GM21367 (cell line): ENCODE data around the gene SPAG17.
"Not testable (repeated sequence)": the region's sequence is repeated elsewhere in the genome, so short reads cannot be mapped to it uniquely, and the experiment has no call there.

Experiments used
- ATAC-seq: cut with Tn5 transposase; IDR thresholded peaks from one replicate; pipeline ENCODE4 v1.9.1; 2021; ENCODE audit not compliant: unreplicated experiment

Gene SPAG17

DNA sequence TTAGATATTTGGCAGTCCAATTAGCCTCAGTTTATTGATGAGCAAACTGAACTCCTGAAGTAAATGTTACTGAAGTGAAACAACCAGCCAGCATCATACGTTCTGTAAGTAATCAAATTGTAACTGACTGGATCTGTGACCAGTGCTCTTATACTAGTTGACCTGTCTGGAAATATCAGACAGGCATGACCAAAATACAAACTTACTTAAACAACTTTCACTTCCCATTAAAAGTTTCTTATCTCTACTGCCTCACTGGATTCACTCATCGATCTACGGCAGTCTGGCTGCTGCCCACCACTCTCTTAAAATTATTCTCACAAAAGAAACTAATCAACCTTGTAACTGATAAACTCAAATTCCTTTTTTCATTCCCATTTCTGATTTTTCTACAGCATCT, 199.1 kb downstream of the SPAG17 start:
- peak; percentile 72 for ATAC-seq

DNA sequence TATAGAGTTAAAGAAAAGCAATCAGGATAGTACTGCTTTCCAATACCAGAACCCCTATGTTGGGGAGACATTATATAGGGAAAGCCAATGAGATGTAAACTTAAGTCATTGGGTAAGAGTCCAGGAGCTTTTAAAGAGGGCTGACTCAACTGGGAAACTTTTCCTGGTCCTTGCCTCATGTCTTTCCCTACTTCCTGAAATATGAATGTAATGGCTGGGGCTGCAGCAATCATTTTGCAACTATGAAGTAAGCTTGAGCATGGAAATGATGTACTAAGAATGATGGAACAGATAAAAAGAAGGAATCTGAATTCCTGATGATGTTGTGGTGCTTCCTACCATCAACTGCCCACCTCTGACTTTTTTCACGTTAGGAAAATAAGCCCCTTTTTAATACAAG, 199.8 kb downstream of the SPAG17 start:
- ATAC-seq: no peak

DNA sequence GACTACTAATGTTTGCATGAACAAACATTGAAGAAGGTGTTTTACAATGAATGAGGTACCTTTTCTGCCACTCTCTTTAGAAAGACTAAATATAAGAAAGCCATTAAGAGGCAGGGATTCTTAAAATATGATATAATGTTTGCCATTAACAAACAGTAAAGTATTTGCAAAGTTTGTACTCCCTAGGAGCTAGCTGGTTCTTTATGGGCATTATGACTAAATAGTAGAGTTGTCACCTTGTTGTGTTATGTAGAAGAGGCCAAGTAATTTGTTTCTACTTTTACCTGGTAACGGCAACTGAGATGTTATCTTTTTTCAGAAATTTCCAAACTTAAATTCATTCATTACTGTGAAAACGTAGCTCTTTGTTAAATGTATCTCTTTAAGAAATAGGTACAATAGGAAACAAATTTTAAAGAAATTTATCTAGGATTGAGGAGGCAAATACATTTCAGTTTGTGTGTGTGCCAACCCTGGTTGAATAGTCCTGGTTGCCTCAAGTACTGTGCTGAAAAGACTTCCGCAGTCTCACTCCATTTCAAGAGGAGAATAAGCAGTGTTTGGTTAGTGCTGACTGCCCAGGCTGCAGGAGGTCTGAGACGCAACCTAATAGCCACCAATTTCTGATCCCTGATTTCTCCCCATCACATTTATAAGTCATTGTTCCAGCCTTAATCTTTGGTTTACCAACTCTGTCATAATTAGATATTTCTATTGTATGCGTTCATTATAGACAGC, 203.4 kb downstream of the SPAG17 start:
- no peak for ATAC-seq

DNA sequence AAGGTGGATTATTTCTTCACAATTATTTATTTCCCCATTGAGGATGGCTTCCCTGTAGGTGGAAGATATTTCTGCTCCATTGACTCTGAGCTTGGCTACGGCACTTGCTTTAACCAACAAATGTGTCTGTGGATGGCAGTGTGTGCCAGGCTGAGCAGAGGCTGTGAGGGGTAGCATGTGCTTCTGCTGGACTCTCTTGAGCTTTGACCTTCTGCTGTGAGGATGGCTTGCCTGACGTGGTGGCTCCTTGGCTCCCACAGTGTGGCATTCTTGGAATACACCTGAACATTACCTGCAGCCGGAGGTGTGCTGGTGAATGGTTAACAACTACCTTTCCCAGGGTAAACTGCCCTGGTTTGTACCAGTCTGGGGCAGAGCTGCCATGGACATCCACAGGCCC, 208.6 kb downstream of the SPAG17 start:
- ATAC-seq: no peak

DNA sequence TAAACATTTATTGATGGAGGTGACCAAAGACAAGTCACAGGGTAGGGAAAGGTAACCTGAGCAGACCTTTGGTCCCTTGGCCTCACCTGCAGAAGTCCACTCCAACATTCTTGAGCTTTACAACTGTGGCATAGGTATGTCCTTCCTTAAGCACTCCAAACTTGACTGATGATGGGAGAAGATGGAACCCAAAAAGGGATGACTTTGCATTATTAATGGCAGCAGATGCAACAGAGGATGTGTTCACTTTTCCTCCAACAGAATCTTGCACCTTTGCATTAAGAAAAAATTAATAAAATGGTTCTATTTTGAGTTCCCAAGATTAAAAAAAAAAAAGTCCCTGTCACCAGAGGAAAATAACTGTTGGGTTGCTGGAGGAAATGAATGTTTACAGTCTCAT, 213.3 kb downstream of the SPAG17 start:
- no peak for ATAC-seq

DNA sequence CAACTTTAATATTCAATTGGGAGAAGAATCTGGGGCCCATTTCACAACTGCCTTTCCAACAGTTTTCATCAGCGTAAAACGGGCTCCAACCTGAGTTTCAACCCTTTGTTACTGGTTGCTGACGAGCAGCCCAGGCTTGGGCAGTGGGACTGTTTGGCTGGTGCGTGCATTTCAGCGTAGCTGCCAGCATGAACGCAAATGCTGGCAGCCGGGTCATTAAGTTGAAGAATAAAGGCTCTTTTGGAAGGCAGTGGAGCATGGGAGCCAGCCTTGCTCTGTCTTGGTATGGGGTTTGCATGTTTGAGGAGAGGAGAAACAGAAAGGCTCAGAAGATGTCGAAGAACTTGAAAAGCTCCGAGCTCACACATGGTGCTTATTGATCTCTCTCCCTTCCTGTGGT, 214.8 kb downstream of the SPAG17 start:
- ATAC-seq: no peak

DNA sequence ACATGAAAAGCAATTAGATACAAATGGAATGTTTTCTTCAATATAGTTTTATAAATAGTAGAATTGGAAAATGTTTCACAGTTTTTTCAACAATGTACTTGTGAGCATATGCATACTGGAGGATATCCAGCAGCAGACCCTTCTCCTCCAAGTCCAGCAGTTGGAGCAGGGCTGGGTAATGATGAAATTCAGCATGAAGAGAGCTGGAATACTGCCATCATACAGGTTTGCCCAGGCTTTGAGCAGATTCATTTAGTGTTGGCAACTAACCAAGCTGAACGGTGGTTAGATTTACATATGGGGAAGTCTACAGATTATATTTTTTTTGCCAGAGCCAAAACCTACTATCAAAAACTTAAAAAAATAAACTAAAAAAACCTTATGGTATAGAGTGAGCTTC, 217.1 kb downstream of the SPAG17 start:
- ATAC-seq: no peak

DNA sequence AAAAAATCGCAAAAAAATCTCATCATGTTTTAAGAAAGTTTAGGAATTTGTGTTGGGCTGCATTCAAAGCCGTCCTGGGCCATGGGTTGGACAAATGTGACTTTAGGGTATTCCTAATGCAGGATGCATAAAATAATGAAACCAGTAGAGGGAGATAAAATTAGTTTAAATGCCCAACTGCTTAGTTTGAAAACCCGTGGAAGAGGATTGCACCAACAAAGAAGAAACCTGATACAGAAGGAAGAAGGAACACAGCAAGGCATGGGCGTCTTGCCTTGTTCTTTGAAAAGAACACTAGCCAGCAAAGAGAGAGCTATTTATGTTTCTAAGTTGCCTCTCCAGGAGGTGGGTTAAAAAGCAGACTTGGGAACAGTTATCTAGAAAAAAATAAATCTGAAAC, 217.6 kb downstream of the SPAG17 start:
- no peak for ATAC-seq

DNA sequence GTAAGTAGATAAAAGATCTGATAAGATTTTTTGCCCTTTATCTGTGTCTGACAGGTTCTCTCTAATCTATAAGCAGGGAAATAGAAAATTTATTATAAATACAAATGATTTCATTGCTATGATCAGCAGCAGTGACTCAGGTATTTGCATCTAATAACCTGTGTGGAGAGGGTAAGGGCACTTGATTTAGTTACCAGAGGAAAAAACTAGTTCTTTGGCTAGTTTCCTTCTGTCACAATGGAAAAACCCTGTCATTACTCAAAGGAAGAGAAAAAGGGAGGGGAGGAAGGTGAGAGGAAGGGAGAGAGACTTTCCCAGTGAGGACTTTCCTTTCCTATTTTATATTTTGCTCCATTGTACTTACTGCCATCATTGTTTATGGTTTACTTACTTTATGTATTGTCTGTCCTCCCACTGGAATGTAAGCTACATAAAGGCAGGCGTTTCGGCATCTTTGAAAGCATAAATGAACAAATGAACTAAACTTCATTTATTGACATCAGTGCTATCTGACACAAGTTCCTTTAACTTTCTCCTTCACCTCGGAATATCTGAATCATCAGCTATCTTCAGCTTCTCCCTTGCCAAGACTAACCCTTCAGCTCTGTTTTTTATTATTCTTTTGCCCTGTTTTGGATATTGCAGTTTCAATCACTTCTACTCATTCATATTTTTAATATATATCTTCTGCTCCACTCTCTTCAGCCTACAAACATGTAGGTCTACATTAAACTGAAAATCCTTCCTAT, 220.6 kb downstream of the SPAG17 start:
- ATAC-seq: no peak

DNA sequence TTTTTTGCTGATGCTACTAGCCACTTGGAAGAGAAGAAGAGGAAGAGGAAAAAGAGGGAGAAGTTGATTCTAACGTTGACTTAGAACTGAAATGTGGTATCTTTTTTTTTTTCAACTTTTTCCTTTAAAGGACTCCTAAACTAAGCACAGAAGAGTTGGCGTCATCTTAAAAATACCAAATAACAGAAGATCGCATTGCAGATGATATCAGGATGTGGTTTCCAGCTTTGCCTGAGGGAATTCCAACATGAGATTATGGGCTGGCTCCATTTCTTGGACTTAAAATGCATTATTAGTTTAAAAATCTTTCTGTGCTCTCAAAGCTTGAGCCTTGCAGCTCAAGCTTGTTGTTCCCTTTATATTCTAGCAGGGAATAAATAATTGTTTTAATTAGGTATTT, 225.7 kb downstream of the SPAG17 start:
- ATAC-seq: no peak

DNA sequence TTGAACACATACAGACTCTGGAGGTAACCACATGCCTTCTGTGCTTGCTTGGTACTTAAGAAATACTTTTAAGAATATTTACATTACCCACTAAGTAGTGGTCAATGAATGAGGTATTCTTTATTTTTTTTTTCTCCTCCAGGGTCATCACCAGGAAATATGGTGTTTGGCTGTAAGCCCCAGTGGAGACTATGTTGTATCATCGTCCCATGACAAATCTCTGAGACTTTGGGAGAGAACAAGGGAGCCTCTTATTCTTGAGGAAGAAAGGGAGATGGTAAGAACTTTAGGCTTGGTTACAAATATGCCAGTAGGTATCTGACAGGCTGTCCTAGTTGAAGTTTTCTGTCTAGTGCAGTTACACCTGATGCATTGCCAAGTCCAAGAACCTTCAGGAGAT, 232.6 kb downstream of the SPAG17 start:
- ATAC-seq: no peak

DNA sequence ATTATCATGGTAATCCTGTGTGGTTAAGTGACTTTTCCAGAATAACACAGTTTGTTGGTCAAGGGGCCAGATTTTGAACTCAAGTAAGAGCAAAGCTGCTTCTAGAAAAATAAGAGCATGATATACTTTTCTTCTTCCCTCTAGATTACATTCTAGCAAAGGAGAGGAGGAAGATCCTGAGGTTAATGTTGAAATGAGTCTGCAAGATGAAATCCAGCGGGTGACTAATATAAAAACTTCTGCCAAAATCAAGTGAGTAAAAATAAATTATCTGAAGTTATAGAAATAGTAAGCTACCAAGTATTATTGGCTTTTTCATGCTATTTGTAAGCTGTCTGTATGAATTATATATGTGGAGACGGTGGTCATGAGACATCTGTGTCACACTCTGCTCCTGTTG, 242.7 kb downstream of the SPAG17 start:
- no peak for ATAC-seq

DNA sequence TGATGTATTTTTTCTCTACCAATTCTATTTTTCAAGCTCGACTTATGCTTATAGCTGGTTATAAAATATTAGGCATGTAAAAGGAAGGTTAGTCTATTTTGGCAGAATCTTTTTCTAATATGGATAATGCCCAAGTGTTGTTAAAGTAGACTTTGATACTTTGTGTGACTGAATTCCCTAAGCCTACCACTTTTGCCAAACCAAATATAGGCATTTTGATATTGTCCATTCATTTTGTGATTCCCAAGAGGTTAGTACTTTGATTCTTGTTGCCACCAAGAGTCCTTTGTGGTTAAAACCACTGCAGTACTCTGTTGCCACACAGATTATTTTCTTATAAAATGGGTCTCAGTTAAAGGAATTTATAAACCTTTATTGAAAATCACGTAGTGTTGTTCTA, 251.3 kb downstream of the SPAG17 start:
- no peak for ATAC-seq

DNA sequence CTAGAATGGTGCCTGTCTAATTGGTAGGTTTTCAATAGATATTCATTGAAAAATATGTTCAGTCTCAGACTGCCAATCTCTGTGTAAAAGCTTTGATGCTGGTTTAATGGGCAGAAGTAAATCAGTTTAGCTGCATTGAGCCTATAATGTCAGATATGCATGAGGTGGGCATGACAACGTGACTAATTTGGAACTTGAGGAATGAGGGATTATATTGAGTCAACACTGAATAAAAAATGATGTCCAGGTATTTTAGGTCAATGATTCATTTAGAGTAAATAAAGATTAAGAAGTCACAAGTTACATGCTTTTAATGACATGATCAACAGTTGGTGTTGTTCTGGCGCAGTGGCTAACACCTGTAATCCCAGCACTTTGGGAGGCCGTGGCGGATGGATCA, 252.5 kb downstream of the SPAG17 start:
- ATAC-seq: no peak

DNA sequence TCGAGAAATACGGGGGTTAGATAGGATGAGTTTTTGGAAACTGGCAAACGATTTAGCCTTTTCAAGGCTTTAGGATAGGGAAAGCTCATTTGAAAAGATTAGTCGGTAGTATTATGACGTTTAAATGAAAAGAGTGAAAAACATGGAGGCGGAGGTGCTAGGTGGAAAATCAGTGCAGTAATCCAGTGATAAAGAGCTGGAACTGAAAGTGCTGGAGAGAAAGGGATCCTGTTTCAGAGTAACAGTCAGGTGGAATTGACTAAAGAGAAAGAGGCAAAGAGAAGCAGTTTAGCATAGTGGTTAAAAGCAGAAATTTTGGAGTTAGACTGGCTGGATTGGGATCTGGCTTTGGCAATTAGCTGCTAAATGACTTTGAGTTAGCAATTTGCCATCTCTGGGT, 254.5 kb downstream of the SPAG17 start:
- no peak for ATAC-seq

DNA sequence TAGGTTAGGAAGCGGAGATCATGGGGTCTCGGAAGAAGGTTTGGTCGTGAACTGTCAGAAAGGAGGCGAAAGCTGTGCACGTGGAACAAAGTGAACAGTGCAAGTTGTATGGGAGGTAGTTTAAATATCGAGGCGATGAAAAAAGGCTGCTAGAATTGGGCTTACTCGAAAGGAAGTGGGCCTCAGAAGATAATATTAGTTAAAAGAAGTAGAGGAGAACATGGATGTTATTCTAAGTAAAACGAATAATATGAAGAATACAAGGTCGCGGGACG, 254.9 kb downstream of the SPAG17 start:
- ATAC-seq: no peak

DNA sequence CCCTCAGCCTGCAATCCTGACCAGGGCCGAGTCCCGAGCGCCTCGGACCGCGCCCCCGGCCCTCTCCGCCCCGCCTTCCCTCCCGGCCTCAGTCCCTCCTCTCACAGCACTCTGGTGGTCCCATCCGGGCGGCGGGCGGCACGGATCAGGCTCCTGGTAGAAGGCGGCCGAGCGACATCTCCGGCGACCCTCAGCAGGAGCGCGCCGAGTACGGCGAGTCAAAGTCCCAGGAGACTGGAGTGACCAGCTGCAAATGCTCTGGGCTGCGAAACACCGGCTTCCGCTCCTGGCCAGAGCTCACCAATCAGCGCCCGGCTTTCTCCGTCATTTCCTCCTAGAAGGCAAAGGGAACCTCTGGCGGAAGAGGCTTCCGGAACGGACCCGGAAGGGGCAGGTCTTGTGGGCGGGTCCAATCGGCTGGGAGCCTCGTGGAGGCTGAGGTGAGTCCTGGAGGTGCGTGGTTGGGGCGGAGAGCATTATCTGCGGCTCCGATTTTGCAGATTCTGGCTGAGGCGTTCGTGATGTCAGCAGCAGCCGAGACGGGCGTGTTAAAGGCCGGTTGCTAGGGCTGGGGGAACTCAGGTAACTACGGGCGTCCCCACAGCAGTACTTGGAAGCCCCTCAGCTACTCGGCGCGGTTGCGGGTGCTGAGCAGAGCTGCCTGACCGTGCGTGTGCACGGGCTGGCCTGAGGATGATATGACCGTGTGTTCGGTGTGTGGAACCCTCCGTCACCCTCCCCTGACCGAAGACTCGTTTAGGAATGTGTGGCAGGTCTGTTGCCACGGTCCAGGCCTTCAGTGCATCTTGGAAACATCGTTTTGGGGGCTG, 255.5 kb downstream of the SPAG17 start, which contains the start of the genes GDAP2 and WDR3:
Gene GDAP2, minus strand, starts transcription at position 279 of the 830 bp plus-strand sequence. CDS start 9,264 bp downstream, outside the sequence.
Gene WDR3, plus strand, starts transcription at position 397 of the 830 bp plus-strand sequence. CDS start 3,581 bp downstream, outside the sequence.
- ATAC-seq: peak; percentile 95

DNA sequence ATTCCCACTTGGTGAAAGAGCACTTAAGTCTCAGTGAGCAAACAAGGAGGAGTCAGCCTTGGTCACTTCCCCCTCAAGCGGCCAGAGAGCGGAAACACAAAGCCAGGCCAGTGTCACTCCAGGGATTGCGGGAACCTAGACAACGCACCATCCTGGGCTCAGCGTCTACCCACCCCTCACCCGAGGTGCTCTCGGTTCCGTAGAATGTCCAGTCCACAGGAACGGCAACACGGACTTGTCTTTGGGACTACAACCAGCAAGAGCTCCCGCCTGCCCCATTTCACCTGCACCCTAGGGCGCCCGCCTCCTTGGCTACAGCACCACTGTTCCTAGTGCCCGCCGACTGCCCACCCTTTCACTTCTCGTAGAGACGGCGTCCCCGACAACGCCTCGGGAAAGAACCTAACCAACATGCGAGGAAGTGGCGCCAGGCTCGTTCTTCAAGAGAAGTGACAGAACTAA, 256.1 kb downstream of the SPAG17 start:
- peak; percentile 36 for ATAC-seq

DNA sequence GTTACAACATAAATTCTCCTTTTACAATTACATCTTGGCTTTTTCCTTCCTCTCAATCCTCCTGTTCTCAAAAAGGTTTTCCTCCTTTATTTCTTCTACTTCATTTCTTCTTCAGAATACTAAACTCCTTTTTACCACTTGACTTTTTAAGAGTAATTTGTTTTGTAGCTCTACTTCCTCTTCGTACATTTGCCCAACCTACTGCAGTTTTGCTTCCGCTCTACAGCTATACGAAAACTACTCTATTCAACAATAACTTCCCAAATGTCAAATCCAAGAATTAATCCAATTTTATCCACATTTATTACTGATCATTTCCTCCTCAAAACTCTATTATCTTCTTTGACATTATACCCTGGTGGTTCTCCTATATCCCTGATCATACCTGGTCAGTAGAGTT, 259.0 kb downstream of the SPAG17 start:
- no peak for ATAC-seq

DNA sequence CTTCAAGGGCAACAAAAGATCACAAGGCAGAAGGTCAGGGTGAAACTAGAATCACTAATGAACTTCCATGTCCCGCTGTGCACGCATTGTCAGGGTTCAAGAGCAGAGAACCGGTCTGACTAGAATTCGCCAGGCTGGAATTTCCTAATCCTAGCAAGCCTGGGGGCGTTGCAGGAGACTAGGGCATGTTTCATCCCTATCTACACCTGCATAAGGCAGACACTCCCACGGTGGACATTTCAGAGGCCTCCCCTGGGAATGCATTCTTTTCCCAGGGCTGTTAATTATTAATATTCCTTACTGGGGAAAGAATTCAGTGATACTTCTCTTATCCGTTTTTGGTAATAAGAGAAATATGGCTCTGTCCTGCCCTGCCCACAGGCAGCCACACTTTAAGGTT, 262.3 kb downstream of the SPAG17 start:
- ATAC-seq: not testable (repeated sequence)

DNA sequence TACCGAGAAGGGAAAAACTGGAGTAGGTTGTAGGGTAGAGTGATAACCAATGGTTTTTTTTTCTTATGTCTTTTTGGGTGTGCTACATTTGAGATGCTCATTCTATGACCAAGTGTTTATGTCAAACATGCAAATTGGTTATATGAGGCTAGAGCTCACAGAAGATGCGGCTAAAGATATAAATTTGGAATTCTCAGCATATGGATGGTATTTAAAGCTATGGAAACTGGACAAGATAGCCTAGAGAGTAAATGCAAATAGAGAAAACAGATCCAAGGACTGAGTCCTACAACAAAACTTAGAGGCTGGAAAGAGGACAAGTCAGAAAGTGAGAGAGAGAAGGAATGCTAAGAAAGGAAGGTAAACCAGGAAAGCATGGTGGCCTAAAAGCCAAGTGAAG, 263.0 kb downstream of the SPAG17 start:
- no peak for ATAC-seq

DNA sequence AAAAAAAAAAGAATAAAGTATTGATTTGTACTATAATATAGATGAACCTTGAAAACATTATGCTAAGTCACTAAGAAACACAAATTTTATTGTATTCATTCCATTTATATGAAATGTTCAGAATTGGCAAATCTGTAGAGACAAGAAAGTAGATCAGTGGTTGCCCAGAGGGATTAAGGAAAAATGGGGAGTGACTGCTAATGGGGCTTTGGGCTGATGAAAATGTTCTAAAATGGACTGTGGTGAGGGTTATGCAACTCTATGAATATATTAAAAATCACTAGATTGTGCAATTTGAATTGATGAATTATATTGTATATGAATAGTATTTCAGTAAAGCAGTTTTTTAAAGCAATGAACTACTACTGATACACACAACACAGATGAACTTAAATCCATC, 265.7 kb downstream of the SPAG17 start:
- ATAC-seq: no peak
